DMS 273 treated with DMSO at 0.1 percent for 48 hours (cell line): ENCODE measurements around the gene NKX2-2.
"Not testable (repeated sequence)": the region's sequence is repeated elsewhere in the genome, so short reads cannot be mapped to it uniquely, and the experiment has no call there.

ENCODE experiments used
- DNase-seq: peaks from one replicate; lab custom pipeline; 2025; lab: John Stamatoyannopoulos, UW

Gene NKX2-2

DNA sequence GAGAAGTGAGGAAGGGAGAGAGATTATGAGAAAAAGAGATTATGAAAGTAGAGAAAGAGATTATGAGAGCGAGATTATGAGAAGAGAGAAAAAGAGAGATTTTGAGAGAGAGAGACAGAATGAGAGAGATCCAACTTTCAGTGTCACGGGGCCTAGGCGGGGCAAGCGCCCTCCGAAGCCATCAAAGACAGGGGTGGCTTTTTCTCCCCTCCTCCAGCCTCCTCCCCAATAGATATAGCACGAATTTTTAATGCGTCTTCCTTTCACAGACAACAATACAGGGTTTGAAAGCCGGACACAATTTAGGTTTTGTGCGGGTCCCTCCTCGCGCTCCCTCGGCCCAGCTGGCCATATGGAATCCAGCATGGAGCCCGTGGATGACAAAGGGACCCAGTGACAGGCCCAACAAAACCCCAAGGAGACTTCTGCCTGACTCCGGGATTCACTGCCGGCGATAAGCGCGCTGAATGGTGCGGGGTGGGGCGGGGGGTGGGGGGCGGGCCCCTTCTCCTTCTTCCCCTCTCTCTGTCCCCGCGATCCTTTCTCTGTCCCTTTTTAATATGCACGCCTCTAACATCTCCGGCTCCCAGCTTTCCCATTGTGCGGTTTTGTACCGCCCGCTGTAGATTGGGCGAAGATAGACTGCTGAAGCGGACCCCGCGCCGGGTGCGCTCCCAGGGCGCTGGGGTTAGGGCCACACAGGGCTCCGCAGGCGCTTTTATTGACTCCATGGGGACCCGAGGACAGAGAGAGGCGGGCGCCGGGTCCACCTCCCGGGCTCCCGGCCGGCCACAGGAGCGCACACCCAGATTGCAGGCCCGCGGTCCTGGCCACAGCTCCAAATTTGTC is 5.4 kb downstream of the NKX2-2 start:
- DNase-seq, result no peak

GRCh38 chr20:21507400-21508229 is 6.2 kb downstream of the NKX2-2 start:
- DNase-seq, result no peak

- peak; percentile 16 for DNase-seq
Observed at GRCh38 chr20:21505810-21506530, 7.9 kb downstream of the NKX2-2 start.

GRCh38 chr20:21505161-21505809 is 8.6 kb downstream of the NKX2-2 start:
- peak; percentile 24 for DNase-seq

DNA sequence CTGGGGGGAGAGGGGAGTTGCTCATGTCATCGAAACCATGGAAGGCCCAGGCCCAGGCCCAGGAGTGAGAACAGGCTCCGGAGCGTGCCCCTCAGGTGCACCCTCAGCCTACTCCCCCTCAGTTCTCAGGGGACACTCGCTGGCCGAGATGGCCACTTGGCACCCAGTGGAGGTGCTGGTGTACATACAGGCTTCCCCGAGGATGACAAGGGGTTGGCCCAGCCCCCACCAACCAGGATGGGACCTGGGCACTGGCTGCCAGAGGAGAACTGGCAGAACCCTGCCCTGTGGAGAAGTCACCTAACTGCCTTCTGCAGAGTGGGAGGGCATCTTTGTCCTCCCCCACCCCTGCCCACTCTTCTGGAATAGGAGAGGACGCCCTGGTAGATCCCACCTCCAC is 9.5 kb downstream of the NKX2-2 start:
- DNase-seq, result no peak

DNA sequence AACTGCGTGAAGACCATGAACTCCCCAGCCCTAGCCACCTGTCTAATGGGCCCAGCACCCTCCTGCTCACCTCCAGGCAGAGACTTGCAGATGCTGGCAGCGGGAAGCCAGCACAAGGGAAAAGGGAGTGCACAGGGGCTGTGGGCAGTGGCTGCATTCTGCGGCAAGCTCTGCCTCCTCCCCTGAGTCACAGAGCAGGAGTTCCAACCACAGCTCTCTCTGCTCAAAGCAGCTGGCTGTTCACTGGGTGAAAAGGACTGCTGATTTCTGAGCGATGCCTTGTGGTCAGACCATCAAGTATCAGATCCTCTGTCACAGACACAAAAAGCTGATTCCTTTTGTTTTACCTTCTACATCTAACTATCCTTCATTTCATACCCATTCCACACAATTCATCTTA is 10.5 kb downstream of the NKX2-2 start:
- DNase-seq, result no peak

DNA sequence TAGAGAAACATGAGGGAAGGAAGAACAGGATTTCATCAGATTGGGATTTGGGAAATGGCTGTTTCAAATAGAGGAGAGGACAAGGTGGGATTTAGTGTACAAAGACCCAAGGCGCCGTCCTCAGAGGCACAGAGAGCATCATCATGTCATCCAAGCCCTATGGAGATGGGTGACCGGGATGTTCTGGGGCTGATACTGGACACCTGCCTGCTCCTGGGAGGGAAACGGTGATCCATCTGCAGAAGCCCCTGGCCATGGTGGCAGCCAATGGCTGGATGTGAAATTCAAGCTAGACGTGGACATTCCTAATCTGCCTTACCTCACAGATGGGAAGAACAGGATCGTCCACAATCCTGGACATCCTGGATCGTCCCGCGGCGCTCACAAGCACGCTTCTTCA is 12.7 kb downstream of the NKX2-2 start:
- no peak for DNase-seq

DNA sequence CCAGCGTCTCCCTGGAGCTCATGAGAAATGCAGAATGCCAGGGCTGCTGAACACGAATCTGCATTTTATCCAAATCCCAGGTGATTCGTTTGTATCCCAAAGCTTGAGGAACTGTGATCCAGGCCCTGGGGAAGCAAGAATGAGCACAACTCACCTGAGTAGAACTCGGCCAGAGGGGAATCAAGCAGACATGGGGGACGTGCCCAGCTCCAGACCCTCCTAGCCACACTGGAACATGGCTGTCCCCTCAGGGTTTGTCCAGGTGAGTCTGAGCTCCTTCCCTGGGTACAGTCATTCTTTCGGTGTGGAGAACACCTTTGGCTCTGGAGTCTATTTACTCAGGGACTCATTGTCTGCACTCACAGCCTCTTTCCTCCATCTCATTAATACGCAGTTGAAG is 13.3 kb downstream of the NKX2-2 start:
- DNase-seq, result no peak

GRCh38 chr20:21499641-21500040 is 14.2 kb downstream of the NKX2-2 start:
- DNase-seq, result no peak

DNA sequence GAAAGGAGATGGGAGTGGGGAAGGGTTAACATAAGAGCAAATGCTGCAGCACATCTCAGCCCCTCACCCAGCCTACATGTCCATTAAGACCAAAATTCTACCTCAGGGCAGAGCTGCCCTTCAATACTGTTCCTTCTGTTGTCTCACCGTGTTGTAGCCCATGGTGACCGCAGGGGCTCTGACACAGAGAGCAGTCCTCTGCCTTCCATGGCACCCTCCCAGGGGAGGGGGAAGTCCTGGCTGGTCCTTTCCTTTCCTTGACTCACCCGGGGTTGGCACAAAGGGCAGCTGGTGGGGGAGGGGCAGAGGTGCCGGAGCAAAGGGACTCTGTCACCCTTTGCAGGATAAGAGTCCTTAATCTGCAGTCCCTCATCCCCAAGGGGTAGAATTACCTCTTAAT is 15.2 kb downstream of the NKX2-2 start:
- no peak for DNase-seq

- no peak for DNase-seq
Observed at GRCh38 chr20:21498195-21498594, 15.7 kb downstream of the NKX2-2 start.

DNA sequence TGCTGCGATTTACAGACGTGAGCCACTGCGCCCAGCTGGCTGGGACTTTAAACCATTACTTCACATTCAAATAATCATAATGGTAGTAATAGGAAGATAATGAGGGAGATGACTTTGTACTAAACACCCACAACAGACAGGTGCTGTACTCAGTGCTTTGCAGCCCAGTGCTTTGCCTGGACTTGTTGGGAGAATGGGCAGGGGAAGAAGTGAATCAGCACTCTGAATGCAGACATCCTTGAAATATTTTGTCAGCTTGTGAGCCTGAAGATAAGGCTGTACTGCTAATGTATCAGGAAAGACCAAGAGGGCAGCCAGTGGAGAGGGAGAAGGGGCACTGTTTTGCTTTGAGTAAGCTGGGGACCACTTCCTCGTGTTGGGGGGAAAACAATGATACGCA is 17.4 kb downstream of the NKX2-2 start:
- no peak for DNase-seq

DNA sequence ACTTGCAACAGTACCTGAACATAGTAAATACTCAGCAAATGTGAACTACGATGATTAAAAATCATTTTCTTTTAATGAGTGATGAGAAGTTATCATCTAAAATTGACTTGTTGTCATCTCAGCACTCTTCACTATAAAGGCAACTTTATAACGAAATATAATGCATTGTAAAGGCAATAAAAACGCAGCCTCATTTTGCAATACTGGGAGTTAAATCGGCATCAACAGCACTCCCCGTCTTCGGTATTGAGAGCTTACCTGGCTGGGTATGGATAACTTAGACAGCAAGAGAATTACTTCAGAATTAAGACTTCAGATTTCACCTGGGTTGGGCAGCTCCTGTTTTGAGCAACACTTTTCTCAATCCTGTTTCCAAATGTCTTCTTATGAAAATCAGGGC is 20.8 kb downstream of the NKX2-2 start:
- DNase-seq, result no peak

DNA sequence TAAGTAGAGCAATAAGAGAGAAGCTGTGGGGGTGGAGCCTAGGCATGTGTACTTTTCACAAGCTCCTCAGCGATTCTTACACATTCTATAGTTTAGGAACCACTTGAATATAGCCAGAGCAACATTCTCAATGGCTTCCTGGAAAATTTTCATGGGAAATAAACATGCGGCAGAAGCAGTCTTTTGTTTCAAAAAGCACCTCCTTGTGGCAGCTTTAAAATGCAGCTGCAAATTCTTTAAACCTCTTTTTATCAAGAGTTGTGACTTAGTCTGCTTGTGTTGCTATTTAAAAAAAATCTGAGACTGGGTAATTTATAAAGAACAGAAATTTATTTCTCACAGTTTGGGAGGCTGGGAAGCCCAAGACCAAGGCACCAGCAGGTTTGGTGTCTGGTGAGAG is 23.8 kb downstream of the NKX2-2 start:
- DNase-seq, result no peak

DNA sequence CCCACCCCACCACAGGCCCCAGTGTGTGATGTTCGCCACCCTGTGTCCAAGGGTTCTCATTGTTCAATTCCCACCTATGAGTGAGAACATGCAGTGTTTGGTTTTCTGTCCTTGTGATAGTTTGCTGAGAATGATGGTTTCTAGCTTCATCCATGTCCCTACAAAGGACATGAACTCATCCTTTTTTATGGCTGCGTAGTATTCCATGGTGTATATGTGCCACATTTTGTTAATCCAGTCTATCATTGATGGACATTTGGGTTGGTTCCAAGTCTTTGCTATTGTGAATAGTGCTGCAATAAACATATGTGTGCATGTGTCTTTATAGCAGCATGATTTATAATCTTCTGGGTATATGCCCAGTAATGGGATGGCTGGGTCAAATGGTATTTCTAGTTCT is 33.7 kb downstream of the NKX2-2 start:
- DNase-seq, result not testable (repeated sequence)

GRCh38 chr20:21465799-21466198 is 48.1 kb downstream of the NKX2-2 start:
- DNase-seq, result no peak

DNA sequence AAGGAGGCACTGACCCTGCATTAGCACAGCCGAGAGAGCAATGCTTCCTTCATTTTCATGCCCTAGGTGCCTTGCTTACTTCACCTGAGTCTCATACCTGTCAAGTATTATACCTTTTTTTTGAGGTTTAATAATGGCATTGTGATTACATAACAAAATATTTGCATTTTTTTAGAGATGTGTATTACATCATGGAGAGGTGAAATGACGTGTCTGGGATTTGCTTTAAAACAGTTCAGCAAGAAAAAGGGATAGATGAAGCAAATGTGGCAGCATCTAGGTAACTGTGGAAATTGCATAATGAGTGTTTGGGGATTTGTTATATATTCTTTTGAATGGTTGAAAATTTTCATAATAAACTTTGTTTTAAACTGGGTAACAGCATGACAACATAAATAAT is 48.9 kb downstream of the NKX2-2 start:
- no peak for DNase-seq
